ENCODE data around the gene BACH2. TPM values are rescaled to one million over a fixed set of nuclear protein-coding genes. Genes with fewer than 3 reads are reported as not detected.

Gene BACH2
- total and polyA plus RNA-seq, 5 donors: 0.61 to 2.8 (median 1.5) TPM

DNA sequence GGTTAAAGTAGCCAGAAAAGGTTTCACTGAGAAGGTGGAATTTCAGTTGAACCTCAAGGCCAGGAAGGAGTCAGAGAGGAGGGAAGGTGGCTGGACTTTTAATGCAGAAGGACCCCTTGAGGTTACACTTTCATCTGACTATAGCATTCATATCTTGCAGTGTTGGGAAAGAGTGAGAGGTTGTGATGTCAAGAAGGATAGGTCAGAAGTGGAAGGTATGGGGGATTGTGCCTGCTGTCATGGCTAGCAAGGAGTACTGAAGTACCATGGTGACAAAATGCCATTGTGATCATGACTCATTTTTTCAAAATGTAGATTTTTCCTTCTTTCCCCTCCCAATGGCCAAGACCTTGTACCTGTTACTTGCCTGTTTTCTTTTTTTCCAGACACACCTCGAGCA lies 5.2 kb upstream of the BACH2 start:
- ATAC-seq: no peak
- intact Hi-C loops (cut with DNase I): no loop called here

DNA sequence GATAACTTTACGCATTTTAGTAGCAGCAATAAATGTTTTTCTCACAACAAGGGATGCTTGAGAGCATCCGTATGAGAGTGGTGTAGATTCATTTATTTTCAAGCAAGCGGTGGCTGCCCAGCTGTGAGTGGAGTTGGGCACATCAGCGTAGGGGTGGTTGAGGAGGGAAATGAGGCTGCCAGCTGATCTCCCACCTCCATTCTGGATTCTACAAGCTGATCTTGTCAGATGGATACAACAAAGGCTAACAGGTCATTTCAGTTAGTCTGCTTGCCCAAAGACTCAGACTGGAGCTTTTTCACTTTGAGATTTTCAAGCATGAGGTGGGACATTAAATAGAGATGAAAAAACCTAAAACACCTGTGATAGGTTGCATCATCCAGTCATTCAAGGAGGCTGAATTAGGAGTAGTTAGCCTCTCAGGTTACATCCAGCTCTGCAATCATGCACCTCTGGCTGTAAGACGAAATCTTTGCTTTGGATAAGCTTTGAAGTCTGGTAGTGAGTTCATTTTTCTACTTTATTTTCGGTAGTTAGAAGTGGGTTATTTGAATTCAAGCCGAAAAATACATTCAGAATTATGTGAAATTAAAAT lies 1.9 kb upstream of the BACH2 start:
- WGBS: 91% methylated on average over 7 of the region's 7 CpGs
- intact Hi-C loops (cut with DNase I): loop anchor here in 3 of 4 donors (10.0 kb wide), 3 partner anchors 86 to 324 kb away; no protein-coding TSS in a partner anchor

More for the DNA sequence above, 5.2 kb upstream of the BACH2 start:
- Histone ChIP-seq H3K9me3 (ENCODE audit: control insufficient read depth, low read length) (no peaks in the 10 kb centered on the region), H3K4me1 (ENCODE audit: control insufficient read depth, insufficient read depth, low read length) (no peaks in the 10 kb centered on the region), H3K4me3 (ENCODE audit: low read length) (no peak overlapping the region), H3K27ac (ENCODE audit: low read length) (no peak overlapping the region), H3K27me3 (ENCODE audit: control insufficient read depth, insufficient read depth) (no peaks in the 10 kb centered on the region)
- 80% methylated on average over 1 of the region's 1 CpG for WGBS
- no peak for DNase-seq

DNA sequence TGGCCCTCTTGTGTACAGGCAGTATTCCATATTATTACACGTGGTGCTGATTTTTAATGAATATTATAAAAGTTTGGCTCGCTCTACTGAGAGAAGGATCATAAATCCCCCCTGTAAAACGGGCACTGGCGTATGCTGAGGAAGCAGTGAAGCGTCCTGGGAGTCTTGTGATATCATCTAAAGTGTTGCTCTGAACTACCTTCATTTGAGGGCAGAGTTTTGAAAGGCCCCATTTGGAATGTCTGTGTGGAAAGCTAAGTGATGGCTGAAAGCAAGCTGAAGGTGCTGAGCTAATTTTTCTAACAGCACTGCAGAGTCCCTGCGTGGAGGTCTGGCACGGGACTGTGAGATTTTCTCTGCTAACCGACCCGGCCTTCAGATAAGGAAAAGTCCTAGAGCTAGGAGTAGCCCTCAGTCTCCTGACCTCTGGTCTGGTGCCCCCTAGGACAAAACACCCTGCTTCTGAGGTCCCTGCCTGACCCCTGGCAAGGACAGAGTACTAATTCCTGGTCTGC lies 1.3 kb upstream of the BACH2 start:
- ATAC-seq: no peak
- H3K9me3 ChIP-seq (ENCODE audit: control insufficient read depth, low read length): no peaks in the 10 kb centered on the region
- DNase-seq: no peak
- no peaks in the 10 kb centered on the region for H3K4me1 ChIP-seq (ENCODE audit: control insufficient read depth, insufficient read depth, low read length)
- H3K27me3 ChIP-seq (ENCODE audit: control insufficient read depth, insufficient read depth): no peaks in the 10 kb centered on the region
- intact Hi-C loops (cut with DNase I): loop anchor here in 3 of 4 donors (10.0 kb wide), 3 partner anchors 87 to 323 kb away; no protein-coding TSS in a partner anchor
- H3K4me3 ChIP-seq (ENCODE audit: low read length): no peak overlapping the region
- WGBS: 62% methylated on average over 9 of the region's 9 CpGs
- H3K27ac ChIP-seq (ENCODE audit: low read length): no peak overlapping the region

More for the DNA sequence above, 1.9 kb upstream of the BACH2 start:
- ATAC-seq (no peak), DNase-seq (no peak)
- Histone ChIP-seq H3K4me3 (ENCODE audit: low read length) (no peak overlapping the region), H3K9me3 (ENCODE audit: control insufficient read depth, low read length) (no peaks in the 10 kb centered on the region), H3K27ac (ENCODE audit: low read length) (no peak overlapping the region), H3K4me1 (ENCODE audit: control insufficient read depth, insufficient read depth, low read length) (no peaks in the 10 kb centered on the region), H3K27me3 (ENCODE audit: control insufficient read depth, insufficient read depth) (no peaks in the 10 kb centered on the region)

DNA sequence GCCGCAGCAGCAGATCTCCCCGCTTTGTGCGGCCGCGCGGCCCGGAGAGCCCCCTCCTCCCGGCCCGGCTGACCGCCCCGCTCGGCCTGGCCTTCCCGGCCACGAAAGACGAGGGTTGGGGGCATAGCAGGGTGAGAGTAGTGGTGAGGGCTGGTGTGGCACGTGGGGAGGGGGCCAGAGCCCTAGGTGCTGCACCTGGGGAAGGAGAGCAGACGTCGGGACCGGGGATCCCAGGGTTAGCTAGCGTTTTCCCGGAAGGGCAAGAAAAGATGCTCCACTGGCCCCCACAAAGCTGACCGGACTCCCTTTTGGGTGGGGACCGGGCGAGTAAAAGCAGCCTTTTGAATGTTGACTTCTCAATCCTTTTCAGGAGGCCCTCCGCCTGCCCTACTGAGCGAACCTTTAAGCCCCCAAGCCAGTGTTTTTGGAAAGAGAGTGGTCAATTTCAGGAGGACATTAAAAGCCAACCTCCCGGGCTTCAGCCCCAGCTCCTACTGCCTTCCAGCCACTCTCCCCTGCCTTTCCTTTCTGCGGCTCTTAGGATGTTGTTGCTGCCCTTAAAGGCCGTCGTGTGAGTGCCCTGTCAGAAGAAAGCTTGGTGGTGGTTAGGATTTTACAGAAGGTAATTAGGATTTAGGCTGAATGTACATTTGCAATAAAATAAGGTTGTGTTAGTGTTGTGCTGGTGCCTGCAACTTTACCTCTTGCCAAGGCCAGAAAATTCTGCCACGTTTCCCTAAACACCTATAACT lies 648 bp upstream of the BACH2 start:
- no peak for ATAC-seq
- intact Hi-C loops (cut with DNase I): loop anchor here in 3 of 4 donors (10.0 kb wide), 3 partner anchors 88 to 322 kb away; no protein-coding TSS in a partner anchor
- 20% methylated on average over 31 of the region's 31 CpGs for WGBS

DNA sequence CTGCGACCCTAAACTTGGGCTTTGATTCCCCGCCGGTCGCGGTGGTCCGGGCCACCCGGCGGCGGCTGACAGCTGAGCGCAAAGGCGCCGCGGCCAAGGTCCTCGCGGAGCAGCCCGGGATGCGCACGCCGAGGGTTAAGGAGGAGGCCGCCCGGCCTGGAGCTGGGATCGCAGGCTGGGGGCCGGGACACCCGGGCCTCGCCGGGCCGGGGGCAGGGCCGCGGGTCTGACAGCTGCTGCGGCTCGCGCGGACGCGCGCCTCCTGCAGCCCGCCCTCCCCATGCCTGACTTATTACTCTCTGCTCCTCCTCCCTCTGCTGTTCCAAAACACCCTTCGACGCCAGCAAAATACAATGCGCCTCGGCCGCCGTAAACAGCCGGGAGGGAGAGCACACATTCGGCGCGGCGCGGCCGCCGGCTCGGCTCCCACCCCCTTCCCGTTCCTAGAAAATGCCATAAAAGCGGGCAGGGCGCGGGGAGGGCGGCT lies 746 bp downstream of the BACH2 start:
- peak; percentile 85 to 88 for ATAC-seq
- intact Hi-C loops (cut with DNase I): loop anchor here in 3 of 4 donors (10.0 kb wide), 3 partner anchors 89 to 321 kb away; no protein-coding TSS in a partner anchor
- peak; percentile 70 to 89 (median 87) for DNase-seq
- H3K4me1 ChIP-seq (ENCODE audit: control insufficient read depth, insufficient read depth, low read length): no peaks in the 10 kb centered on the region
- peak overlapping the region; percentile 97 for H3K4me3 ChIP-seq (ENCODE audit: low read length)
- H3K27ac ChIP-seq (ENCODE audit: low read length): no peak overlapping the region
- H3K9me3 ChIP-seq (ENCODE audit: control insufficient read depth, low read length): no peaks in the 10 kb centered on the region
- under 1% methylated on average over 57 of the region's 57 CpGs for whole genome bisulfite sequencing
- H3K27me3 ChIP-seq (ENCODE audit: control insufficient read depth, insufficient read depth): no peaks in the 10 kb centered on the region

More for the DNA sequence above, 648 bp upstream of the BACH2 start:
- Histone ChIP-seq H3K27me3 (ENCODE audit: control insufficient read depth, insufficient read depth) (no peaks in the 10 kb centered on the region), H3K4me1 (ENCODE audit: control insufficient read depth, insufficient read depth, low read length) (no peaks in the 10 kb centered on the region), H3K27ac (ENCODE audit: low read length) (peak overlapping the region; percentile 8), H3K4me3 (ENCODE audit: low read length) (peak overlapping the region; percentile 97), H3K9me3 (ENCODE audit: control insufficient read depth, low read length) (no peaks in the 10 kb centered on the region)
- no peak for DNase-seq

DNA sequence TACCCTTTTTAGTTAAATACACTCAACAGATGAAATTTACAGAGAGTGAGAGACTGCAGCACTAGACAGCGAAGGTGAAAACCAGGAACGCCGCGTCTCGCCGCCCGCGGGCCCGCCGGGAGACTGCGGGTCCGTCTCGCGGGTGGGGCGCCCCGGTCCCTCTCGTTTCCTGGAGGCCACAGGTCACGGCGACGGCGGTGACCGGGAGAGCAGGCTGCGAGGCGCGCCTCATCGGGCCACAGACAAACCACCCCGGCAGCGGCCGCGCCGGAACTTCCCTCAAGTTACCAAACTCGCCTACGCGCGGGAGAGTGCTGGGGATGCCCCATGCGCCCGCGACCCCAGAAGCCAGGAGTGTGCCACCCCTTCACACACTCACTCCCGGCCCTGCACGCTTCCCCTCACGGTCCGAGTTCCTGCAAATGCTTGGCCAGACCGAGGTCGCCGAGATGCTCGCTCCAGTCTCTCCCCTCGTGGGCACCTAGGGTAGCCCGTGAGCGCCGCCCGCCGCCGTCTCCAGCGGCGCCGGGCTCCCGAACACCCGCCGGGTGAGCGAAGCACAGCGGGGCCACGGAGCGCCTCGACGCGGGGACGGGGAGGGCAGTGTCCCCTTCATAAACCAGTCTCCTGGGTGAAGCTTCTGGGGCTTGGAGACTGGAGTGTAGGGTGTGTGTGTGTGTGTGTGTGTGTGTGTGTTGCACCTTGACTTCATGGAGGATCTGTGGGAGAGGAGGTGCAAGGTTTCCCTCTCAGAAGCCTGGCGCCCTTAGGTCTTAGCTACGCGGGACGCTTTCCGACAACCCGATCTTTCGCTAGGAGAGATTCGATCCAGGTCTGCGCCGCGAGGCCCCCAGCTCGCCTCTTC lies 1.4 kb downstream of the BACH2 start:
- Histone ChIP-seq H3K9me3 (ENCODE audit: control insufficient read depth, low read length) (no peaks in the 10 kb centered on the region), H3K4me1 (ENCODE audit: control insufficient read depth, insufficient read depth, low read length) (no peaks in the 10 kb centered on the region), H3K27me3 (ENCODE audit: control insufficient read depth, insufficient read depth) (no peaks in the 10 kb centered on the region), H3K4me3 (ENCODE audit: low read length) (peak overlapping the region; percentile 97), H3K27ac (ENCODE audit: low read length) (no peak overlapping the region)
- ATAC-seq: peak; percentile 70 to 75
- WGBS: 1% methylated on average over 79 of the region's 79 CpGs
- peak; percentile 41 to 76 (median 75) for DNase-seq
- intact Hi-C loops (cut with DNase I): loop anchor here in 3 of 4 donors (10.0 kb wide), 3 partner anchors 90 to 320 kb away; no protein-coding TSS in a partner anchor

DNA sequence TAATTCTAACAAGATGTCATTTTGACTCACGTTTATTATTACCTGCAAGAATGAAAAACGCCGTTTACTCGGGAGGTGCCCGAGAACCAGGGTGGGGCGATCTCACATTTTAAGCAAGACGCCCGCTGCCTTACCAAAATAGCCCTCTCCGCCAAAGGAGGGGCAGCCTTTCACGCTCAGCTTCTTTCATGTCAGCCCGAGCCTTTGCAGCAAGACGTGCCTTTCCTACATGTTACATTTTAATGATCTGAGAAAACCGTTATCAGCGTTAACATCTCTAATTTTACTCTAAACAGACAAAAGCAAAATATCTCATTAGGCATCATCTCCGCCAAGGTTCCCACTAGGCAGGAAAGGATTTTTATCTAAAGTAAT lies 2.0 kb downstream of the BACH2 start:
- ATAC-seq (no peak), DNase-seq (peak in 1 of 3 donors; percentile 31)
- 48% methylated on average over 15 of the region's 15 CpGs for WGBS
- intact Hi-C loops (cut with DNase I): loop anchor here in 3 of 4 donors (10.0 kb wide), 3 partner anchors 90 to 320 kb away; no protein-coding TSS in a partner anchor
- no peaks in the 10 kb centered on the region for H3K4me1 ChIP-seq (ENCODE audit: control insufficient read depth, insufficient read depth, low read length)
- H3K4me3 ChIP-seq (ENCODE audit: low read length): peak overlapping the region; percentile 97
- no peaks in the 10 kb centered on the region for H3K27me3 ChIP-seq (ENCODE audit: control insufficient read depth, insufficient read depth)
- H3K27ac ChIP-seq (ENCODE audit: low read length): no peak overlapping the region
- H3K9me3 ChIP-seq (ENCODE audit: control insufficient read depth, low read length): no peaks in the 10 kb centered on the region

DNA sequence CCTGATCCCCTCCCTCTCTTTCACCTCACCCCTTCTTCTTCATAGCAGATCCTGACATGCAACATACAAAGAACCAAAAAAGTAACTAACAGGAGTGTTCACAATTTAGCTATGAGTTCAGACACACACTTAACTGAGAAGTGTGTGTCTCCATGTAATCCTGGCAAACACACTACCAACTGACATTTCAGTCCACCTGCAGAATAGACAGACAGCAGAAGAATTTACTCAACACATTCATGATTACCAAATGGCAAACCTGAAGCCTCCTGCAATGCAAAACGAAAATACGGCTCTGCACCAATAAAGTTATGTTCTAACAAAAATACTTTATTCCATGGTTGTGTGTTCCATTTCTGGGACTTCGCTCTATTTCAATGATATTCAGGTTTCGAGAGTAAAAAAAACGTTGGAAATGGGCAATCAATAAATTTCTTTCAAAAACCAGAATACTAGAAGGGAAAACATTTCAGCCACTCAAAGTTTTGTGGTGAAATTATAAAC lies 2.6 kb downstream of the BACH2 start:
- DNase-seq: no peak
- Histone ChIP-seq H3K9me3 (ENCODE audit: control insufficient read depth, low read length) (no peaks in the 10 kb centered on the region), H3K4me3 (ENCODE audit: low read length) (no peak overlapping the region), H3K27ac (ENCODE audit: low read length) (no peak overlapping the region), H3K27me3 (ENCODE audit: control insufficient read depth, insufficient read depth) (no peaks in the 10 kb centered on the region), H3K4me1 (ENCODE audit: control insufficient read depth, insufficient read depth, low read length) (no peaks in the 10 kb centered on the region)
- whole genome bisulfite sequencing: 96% methylated on average over 5 of the region's 5 CpGs
- ATAC-seq: no peak
- intact Hi-C loops (cut with DNase I): loop anchor here in 3 of 4 donors (10.0 kb wide), 3 partner anchors 91 to 319 kb away; no protein-coding TSS in a partner anchor

DNA sequence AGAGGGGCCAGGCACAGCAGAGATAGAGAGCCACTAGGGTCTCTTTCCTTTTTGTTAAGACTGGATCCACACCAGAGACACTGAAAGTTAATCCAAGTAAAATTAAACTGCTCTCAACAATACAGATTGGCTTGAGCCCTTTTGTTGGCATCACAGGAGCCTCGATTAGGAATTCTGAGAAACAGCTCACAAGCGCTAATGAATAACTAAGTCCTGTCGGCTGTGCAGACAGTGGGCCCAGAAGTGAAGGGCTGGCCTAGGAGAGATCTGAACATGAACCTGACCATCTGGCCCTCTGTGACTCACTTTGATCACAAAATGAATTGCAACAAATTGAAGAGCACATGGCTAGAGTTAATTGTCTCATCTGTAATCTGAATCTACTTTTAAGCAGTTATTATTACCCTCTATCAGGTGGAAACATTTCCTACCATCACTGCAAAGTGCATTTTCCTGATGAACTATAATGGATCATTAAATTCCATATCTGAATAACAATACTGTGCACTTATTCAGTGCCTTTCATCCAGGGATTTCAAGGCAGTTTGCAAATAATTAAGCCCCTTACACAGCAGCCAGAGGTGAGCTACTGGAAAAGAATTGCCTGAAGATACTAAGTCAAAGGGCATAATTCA lies 3.2 kb downstream of the BACH2 start:
- H3K4me1 ChIP-seq (ENCODE audit: control insufficient read depth, insufficient read depth, low read length): no peaks in the 10 kb centered on the region
- DNase-seq (no peak), ATAC-seq (no peak)
- no peak overlapping the region for H3K4me3 ChIP-seq (ENCODE audit: low read length)
- 90% methylated on average over 3 of the region's 3 CpGs for WGBS
- intact Hi-C loops (cut with DNase I): loop anchor here in 3 of 4 donors (10.0 kb wide), 3 partner anchors 91 to 319 kb away; no protein-coding TSS in a partner anchor
- no peak overlapping the region for H3K27ac ChIP-seq (ENCODE audit: low read length)
- no peaks in the 10 kb centered on the region for H3K9me3 ChIP-seq (ENCODE audit: control insufficient read depth, low read length)
- H3K27me3 ChIP-seq (ENCODE audit: control insufficient read depth, insufficient read depth): no peaks in the 10 kb centered on the region

DNA sequence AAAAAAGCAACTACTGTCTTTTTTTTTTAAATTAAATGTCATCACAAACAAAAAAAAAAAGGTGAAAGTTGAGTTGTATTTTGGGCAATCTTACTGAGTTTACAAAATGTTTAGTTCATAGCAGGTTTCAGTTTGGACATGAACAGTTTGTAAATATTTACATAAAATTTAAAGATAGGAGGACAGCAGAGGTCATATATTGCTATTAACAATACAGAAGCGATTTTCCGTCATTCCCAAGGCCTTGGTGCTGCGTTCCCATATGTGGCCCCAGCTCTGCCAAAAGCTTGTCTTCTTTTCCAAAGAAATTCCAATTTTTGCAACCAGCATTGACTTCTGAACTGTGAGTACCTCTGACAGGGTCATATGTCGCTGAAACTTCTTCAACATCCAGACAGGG lies 5.1 kb downstream of the BACH2 start:
- WGBS: 97% methylated on average over 4 of the region's 4 CpGs
- ATAC-seq: no peak
- Histone ChIP-seq H3K9me3 (ENCODE audit: control insufficient read depth, low read length) (no peaks in the 10 kb centered on the region), H3K27me3 (ENCODE audit: control insufficient read depth, insufficient read depth) (no peaks in the 10 kb centered on the region), H3K27ac (ENCODE audit: low read length) (no peak overlapping the region), H3K4me3 (ENCODE audit: low read length) (no peak overlapping the region), H3K4me1 (ENCODE audit: control insufficient read depth, insufficient read depth, low read length) (no peaks in the 10 kb centered on the region)
- intact Hi-C loops (cut with DNase I): loop anchor here in 3 of 4 donors (10.0 kb wide), 3 partner anchors 93 to 317 kb away; no protein-coding TSS in a partner anchor
- DNase-seq: no peak

Data from right cardiac atrium (tissue), 5 donors.